ENCODE results near the gene NF2. TPM values are rescaled to one million over a fixed set of nuclear protein-coding genes. Genes with fewer than 3 reads are reported as not detected.

The NF2 gene
- total RNA-seq, 1 experiment from 2014 or later: 56.9 TPM

DNA sequence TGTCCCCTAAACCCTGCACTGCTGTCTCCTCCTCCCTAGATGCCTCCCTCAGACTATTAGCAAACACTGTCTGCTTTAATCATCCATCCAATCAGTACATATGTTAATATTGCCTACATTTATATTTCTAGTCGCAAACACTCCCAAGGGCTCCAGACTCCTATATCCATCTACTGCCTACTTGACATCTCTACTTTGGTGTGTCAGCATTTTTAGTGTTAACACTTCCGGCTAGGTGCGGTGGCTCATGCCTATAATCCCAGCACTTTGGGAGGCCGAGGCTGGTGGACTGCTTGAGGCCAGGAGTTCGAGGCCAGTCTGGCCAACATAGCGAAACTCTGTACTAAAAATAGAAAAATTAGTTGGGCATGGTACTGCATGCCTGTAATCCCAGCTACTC is 44.4 kb upstream of the NF2 start (continued):
- TF ChIP-seq, protein P1, sequence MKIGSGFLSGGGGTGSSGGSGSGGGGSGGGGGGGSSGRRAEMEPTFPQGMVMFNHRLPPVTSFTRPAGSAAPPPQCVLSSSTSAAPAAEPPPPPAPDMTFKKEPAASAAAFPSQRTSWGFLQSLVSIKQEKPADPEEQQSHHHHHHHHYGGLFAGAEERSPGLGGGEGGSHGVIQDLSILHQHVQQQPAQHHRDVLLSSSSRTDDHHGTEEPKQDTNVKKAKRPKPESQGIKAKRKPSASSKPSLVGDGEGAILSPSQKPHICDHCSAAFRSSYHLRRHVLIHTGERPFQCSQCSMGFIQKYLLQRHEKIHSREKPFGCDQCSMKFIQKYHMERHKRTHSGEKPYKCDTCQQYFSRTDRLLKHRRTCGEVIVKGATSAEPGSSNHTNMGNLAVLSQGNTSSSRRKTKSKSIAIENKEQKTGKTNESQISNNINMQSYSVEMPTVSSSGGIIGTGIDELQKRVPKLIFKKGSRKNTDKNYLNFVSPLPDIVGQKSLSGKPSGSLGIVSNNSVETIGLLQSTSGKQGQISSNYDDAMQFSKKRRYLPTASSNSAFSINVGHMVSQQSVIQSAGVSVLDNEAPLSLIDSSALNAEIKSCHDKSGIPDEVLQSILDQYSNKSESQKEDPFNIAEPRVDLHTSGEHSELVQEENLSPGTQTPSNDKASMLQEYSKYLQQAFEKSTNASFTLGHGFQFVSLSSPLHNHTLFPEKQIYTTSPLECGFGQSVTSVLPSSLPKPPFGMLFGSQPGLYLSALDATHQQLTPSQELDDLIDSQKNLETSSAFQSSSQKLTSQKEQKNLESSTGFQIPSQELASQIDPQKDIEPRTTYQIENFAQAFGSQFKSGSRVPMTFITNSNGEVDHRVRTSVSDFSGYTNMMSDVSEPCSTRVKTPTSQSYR (CRISPR knock-in tag; IDR thresholded peaks at IDR 0.05): no peak

DNA sequence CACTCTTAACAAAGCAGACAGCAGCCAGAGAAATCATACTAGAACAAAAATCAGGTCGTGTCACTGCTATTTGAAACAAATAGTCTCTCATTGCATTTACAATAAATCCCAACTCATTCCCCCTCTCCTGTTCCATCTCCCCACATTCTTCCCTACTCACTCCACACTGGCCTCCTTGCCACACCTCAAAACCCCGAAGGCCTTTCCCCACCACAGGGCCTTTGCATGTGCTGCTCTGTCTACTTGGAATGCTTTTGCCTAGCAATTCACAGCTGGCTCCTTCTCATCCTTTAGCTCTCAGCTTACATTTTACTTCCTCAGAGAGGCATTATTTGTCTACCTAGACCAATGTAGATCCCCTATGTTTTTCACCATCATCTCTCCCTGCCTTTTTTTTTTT is 43.6 kb upstream of the NF2 start:
- ChIA-PET POLR2A (interaction anchor here (0.6 kb wide), 1 partner anchor 22 kb away, joined by 7 read pairs; no protein-coding TSS in a partner anchor), CTCF (no interaction called here)
- H3K4me1 Mint-ChIP-seq: no peaks in the 10 kb centered on the region
- no peaks in the 10 kb centered on the region for H3K9me3 Mint-ChIP-seq
- peaks cover 72% of the 10 kb centered on the region for H3K36me3 Mint-ChIP-seq
- no peak overlapping the region for H3K27ac Mint-ChIP-seq
- DNase-seq (ENCODE audit: low spot score) (no peak), ATAC-seq (no peak)
- no peak overlapping the region for H3K4me3 Mint-ChIP-seq
- no peaks in the 10 kb centered on the region for H3K27me3 Mint-ChIP-seq (ENCODE audit: low read depth)
- TF ChIP-seq ZNF512 (CRISPR knock-in tag; IDR thresholded peaks at IDR 0.05; ENCODE audit: borderline replicate concordance): no peak
- TF ChIP-seq ZBTB43 (CRISPR knock-in tag; IDR thresholded peaks at IDR 0.05): no peak
- TF ChIP-seq, protein P2, sequence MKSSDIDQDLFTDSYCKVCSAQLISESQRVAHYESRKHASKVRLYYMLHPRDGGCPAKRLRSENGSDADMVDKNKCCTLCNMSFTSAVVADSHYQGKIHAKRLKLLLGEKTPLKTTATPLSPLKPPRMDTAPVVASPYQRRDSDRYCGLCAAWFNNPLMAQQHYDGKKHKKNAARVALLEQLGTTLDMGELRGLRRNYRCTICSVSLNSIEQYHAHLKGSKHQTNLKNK (CRISPR knock-in tag; IDR thresholded peaks at IDR 0.05): no peak
- no peak for TF ChIP-seq MAX (CRISPR knock-in tag; IDR thresholded peaks at IDR 0.05)
- TF ChIP-seq, protein P3, sequence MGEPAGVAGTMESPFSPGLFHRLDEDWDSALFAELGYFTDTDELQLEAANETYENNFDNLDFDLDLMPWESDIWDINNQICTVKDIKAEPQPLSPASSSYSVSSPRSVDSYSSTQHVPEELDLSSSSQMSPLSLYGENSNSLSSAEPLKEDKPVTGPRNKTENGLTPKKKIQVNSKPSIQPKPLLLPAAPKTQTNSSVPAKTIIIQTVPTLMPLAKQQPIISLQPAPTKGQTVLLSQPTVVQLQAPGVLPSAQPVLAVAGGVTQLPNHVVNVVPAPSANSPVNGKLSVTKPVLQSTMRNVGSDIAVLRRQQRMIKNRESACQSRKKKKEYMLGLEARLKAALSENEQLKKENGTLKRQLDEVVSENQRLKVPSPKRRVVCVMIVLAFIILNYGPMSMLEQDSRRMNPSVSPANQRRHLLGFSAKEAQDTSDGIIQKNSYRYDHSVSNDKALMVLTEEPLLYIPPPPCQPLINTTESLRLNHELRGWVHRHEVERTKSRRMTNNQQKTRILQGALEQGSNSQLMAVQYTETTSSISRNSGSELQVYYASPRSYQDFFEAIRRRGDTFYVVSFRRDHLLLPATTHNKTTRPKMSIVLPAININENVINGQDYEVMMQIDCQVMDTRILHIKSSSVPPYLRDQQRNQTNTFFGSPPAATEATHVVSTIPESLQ (CRISPR knock-in tag; IDR thresholded peaks at IDR 0.05): no peak
- no peak for TF ChIP-seq SP1 (CRISPR knock-in tag; conservative IDR thresholded peaks at IDR 0.05)
- TF ChIP-seq NFATC4 (CRISPR knock-in tag; IDR thresholded peaks at IDR 0.05): no peak
- TF ChIP-seq, protein P4, sequence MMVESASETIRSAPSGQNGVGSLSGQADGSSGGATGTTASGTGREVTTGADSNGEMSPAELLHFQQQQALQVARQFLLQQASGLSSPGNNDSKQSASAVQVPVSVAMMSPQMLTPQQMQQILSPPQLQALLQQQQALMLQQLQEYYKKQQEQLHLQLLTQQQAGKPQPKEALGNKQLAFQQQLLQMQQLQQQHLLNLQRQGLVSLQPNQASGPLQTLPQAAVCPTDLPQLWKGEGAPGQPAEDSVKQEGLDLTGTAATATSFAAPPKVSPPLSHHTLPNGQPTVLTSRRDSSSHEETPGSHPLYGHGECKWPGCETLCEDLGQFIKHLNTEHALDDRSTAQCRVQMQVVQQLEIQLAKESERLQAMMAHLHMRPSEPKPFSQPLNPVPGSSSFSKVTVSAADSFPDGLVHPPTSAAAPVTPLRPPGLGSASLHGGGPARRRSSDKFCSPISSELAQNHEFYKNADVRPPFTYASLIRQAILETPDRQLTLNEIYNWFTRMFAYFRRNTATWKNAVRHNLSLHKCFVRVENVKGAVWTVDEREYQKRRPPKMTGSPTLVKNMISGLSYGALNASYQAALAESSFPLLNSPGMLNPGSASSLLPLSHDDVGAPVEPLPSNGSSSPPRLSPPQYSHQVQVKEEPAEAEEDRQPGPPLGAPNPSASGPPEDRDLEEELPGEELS (CRISPR knock-in tag; IDR thresholded peaks at IDR 0.05): no peak
- no peak for TF ChIP-seq MYBL2 (CRISPR knock-in tag; IDR thresholded peaks at IDR 0.05)
- TF ChIP-seq, protein P5, sequence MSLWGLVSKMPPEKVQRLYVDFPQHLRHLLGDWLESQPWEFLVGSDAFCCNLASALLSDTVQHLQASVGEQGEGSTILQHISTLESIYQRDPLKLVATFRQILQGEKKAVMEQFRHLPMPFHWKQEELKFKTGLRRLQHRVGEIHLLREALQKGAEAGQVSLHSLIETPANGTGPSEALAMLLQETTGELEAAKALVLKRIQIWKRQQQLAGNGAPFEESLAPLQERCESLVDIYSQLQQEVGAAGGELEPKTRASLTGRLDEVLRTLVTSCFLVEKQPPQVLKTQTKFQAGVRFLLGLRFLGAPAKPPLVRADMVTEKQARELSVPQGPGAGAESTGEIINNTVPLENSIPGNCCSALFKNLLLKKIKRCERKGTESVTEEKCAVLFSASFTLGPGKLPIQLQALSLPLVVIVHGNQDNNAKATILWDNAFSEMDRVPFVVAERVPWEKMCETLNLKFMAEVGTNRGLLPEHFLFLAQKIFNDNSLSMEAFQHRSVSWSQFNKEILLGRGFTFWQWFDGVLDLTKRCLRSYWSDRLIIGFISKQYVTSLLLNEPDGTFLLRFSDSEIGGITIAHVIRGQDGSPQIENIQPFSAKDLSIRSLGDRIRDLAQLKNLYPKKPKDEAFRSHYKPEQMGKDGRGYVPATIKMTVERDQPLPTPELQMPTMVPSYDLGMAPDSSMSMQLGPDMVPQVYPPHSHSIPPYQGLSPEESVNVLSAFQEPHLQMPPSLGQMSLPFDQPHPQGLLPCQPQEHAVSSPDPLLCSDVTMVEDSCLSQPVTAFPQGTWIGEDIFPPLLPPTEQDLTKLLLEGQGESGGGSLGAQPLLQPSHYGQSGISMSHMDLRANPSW (CRISPR knock-in tag; conservative IDR thresholded peaks at IDR 0.05; ENCODE audit: low read depth): no peak
- TF ChIP-seq PRDM15 (CRISPR knock-in tag; IDR thresholded peaks at IDR 0.05): no peak
- TF ChIP-seq FOXK1 (CRISPR knock-in tag; IDR thresholded peaks at IDR 0.05): no peak
- no peak for TF ChIP-seq TP53 (CRISPR knock-in tag; IDR thresholded peaks at IDR 0.05)
- TF ChIP-seq IRF1 (CRISPR knock-in tag; IDR thresholded peaks at IDR 0.05): no peak
- no peak for TF ChIP-seq TCF7 (CRISPR knock-in tag; IDR thresholded peaks at IDR 0.05; ENCODE audit: low read depth)
- TF ChIP-seq, protein P6, sequence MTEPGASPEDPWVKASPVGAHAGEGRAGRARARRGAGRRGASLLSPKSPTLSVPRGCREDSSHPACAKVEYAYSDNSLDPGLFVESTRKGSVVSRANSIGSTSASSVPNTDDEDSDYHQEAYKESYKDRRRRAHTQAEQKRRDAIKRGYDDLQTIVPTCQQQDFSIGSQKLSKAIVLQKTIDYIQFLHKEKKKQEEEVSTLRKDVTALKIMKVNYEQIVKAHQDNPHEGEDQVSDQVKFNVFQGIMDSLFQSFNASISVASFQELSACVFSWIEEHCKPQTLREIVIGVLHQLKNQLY (CRISPR knock-in tag; IDR thresholded peaks at IDR 0.05): no peak

All from WTC11 (cell line).